CD4-positive, alpha-beta T cell treated with Interleukin-15 for 1 hour (primary cell): ENCODE results near the gene STC2.
"Not testable (repeated sequence)": the region's sequence is repeated elsewhere in the genome, so short reads cannot be mapped to it uniquely, and the experiment has no call there.

Experiments used
- DNase-seq: peaks from one replicate; pipeline ENCODE4 v3.0.0-alpha.2; 2020

Gene STC2

GRCh38 chr5:173327948-173328843 is at the start of gene STC2:
TSS of gene STC2 (minus strand) at chr5:173328414. CDS start at chr5:173328193, 221 bp downstream.
- no peak for DNase-seq

- no peak for DNase-seq
Observed at GRCh38 chr5:173371400-173371799, 43.2 kb upstream of the STC2 start.

- not testable (repeated sequence) for DNase-seq
Observed at GRCh38 chr5:173363406-173363805, 35.2 kb upstream of the STC2 start.

- no peak for DNase-seq
Observed at GRCh38 chr5:173355561-173355960, 27.3 kb upstream of the STC2 start.

- no peak for DNase-seq
Observed at GRCh38 chr5:173354645-173355044, 26.4 kb upstream of the STC2 start.

GRCh38 chr5:173352366-173353349 is 24.4 kb upstream of the STC2 start:
- no peak for DNase-seq

GRCh38 chr5:173342813-173343755 is 14.9 kb upstream of the STC2 start:
- DNase-seq: no peak

- no peak for DNase-seq
Observed at GRCh38 chr5:173341961-173342430, 13.8 kb upstream of the STC2 start.

- no peak for DNase-seq
Observed at GRCh38 chr5:173340984-173341383, 12.8 kb upstream of the STC2 start.

- no peak for DNase-seq
Observed at GRCh38 chr5:173340451-173340850, 12.2 kb upstream of the STC2 start.

GRCh38 chr5:173339286-173339685 is 11.1 kb upstream of the STC2 start:
- no peak for DNase-seq

GRCh38 chr5:173338380-173339015 is 10.3 kb upstream of the STC2 start:
- no peak for DNase-seq

- DNase-seq: no peak
Observed at GRCh38 chr5:173334808-173335207, 6.6 kb upstream of the STC2 start.

- DNase-seq: no peak
Observed at GRCh38 chr5:173333925-173334661, 5.9 kb upstream of the STC2 start.

GRCh38 chr5:173331956-173332479 is 3.8 kb upstream of the STC2 start:
- DNase-seq: peak; percentile 62

GRCh38 chr5:173331287-173331686 is 3.1 kb upstream of the STC2 start:
- DNase-seq: no peak

GRCh38 chr5:173330338-173331206 is 2.4 kb upstream of the STC2 start:
- no peak for DNase-seq

- no peak for DNase-seq
Observed at GRCh38 chr5:173329491-173330337, 1.5 kb upstream of the STC2 start.
